ENCODE data around the gene DACT3.
"Not testable (repeated sequence)": the region's sequence is repeated elsewhere in the genome, so short reads cannot be mapped to it uniquely, and the experiment has no call there.

DACT3 gene

GRCh38 chr19:46634045-46634655 is 26.8 kb downstream of the DACT3 start:
- DNase-seq (ENCODE audit: low read depth in 3 of 3) = peak; percentile 93 to 99 (median 95)

- DNase-seq (ENCODE audit: low read depth in 3 of 3) = no peak
Observed at GRCh38 chr19:46633130-46633529, 27.9 kb downstream of the DACT3 start.

- no peak for DNase-seq (ENCODE audit: low read depth in 3 of 3)
Observed at GRCh38 chr19:46631481-46631880, 29.5 kb downstream of the DACT3 start.

GRCh38 chr19:46630586-46631205 is 30.3 kb downstream of the DACT3 start:
- DNase-seq (ENCODE audit: low read depth in 3 of 3) = no peak

- DNase-seq (ENCODE audit: low read depth in 3 of 3) = no peak
Observed at GRCh38 chr19:46629546-46630025, 31.4 kb downstream of the DACT3 start.

DNA sequence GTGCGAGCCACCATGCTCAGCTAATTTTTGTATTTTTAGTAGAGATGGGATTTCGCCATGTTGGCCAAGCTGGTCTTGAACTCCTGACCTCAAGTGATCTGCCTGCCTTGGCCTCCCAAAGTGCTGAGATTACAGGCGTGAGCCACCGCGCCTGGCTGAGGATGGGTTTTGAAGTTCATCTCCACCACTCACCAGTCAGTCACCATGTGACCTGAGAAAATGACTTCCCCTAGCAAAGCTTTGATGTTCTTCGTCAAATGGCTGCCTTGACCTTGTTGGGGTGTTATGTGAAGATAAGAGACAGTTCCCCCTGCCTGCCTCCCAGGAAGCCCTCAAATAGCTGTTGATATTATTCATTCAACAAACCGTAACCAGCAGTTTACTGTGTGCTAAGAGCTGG is 32.0 kb downstream of the DACT3 start:
- not testable (repeated sequence) for DNase-seq (ENCODE audit: low read depth in 3 of 3)

GRCh38 chr19:46626446-46626845 is 34.5 kb downstream of the DACT3 start:
- DNase-seq (ENCODE audit: low read depth in 3 of 3) = no peak

DNA sequence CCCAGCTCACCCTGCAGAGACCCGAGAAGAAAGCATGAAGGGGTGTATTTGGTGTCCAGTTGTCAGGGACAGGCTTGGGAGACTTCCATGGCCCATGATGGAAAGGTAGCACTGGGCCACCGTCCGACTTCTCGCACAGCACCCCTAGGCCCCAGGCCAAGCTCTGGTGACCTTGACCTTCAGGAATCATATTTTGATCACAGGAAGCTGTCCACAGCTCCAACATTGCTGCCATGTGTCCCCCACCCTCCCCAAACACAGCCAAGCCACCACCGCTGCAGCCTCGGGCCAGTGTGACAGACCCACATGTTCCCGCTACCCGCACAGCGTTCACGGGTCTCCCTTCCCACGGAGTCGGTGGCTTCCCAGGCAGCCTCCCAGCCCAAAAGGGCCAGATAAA is 35.3 kb downstream of the DACT3 start:
- DNase-seq (ENCODE audit: low read depth in 3 of 3) = no peak

DNA sequence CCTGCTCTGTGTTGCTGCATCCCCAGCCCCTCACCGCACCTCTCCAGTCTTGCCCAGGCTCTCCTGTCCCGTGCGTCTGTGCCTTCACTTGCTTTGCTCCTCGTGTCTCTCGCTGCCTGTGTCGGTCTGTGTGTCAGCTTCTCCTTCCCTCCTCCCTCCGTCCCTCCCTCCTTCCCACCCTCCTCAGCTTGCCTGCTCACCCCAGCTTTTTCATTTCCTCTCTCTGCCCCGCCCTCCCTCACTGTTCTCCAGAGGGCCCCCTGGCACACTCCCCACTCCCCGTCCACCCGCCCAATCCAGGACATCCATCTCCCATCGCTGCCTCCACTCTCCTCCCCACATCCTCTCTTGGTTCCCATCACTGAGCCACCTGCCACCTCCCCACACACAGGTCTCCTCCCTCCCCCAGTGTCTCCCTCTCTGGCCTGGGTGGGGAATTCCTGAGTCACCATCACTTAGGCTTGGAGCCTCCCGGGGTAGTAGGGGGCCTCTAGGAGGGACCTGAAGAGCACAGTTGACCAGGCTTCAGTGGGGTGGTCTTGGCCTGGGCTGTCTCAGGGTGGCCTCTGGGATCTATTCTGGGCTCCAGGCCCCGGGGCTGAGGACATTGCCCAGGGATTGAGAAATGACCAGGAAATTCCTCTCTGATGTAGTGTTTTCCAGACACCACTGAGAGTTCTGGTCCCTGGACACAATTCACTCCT is 35.9 kb downstream of the DACT3 start, which contains the start of gene PTGIR:
PTGIR (minus strand) TSS at position 132 of the 704 bp plus-strand sequence. CDS start 864 bp downstream, outside the sequence.
- DNase-seq (ENCODE audit: low read depth in 3 of 3) = no peak

DNA sequence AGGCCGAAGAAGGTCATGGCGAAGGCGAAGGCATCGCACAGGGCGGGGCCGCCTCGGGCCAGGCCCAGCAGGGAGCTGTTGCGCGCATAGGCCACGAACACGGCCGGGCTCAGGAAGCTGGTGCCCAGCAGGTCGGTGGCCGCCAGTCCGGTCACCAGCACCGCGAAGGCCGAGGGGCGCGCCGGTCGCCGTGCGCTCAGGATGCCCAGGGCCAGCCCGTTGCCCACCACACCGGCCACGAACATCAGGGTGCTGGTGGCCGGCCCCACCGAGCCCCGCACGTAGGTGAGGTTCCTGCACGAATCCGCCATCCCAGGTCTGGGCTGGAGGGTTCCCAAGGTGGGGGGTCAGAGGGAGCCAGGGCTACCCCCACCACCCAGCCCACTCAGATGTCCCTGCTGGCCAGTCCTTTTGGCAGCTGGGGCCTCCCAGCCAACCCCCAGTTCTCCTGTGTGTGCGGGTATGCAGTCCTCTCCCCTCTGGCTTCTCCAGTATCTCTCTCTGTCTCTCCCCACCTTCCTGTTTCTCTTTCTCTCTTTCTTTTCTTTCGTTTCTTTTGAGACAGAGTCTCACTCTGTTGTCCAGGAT is 37.0 kb downstream of the DACT3 start:
- DNase-seq (ENCODE audit: low read depth in 3 of 3) = no peak

DNA sequence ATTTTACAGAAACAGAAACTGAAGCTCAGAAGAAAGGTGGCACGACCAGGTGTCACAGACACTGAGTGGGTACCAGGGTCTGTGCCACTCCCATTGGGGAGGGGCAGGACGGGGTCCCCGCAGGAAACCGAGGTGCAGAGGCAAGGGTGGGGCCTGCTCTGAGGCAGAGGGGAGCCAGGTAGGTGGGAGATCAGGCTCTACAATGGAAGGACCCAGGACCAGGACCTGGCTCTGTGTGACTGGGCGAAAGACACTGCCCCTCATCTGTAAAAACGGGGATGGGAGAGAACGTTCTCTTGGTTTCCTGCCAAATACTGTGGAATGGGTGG is 38.9 kb downstream of the DACT3 start:
- DNase-seq (ENCODE audit: low read depth in 3 of 3) = no peak

GRCh38 chr19:46621191-46622117 is 39.5 kb downstream of the DACT3 start:
- no peak for DNase-seq (ENCODE audit: low read depth in 3 of 3)

GRCh38 chr19:46620716-46621115 is 40.3 kb downstream of the DACT3 start:
- no peak for DNase-seq (ENCODE audit: low read depth in 3 of 3)

GRCh38 chr19:46620267-46620666 is 40.7 kb downstream of the DACT3 start:
- no peak for DNase-seq (ENCODE audit: low read depth in 3 of 3)

DNA sequence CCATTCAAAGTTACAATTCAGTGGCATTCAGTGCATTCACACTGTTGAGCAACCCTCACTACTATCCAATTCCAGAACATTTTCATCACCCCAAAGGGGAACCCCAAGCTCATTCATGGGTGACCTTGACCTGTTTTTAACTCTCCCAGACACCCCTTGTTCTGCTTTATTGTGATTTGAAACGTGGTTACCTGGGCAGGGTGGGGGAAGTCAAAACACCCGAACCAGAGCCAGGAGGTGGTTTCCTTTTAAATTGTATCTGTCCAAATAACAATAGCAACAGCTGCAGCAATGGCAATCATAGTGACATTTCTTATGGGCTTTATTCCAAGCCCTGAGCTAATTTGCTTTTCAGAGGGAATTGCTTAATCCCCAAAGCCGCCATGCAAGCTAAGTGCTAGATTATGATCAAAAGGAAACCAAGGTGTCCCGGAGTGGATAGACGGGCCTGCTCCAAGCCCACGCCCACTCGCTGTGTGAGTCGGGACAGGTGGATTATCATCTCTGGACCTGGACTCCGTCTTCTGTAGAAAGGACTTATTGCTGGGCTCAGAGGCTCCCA is 42.2 kb downstream of the DACT3 start:
- no peak for DNase-seq (ENCODE audit: low read depth in 3 of 3)

DNA sequence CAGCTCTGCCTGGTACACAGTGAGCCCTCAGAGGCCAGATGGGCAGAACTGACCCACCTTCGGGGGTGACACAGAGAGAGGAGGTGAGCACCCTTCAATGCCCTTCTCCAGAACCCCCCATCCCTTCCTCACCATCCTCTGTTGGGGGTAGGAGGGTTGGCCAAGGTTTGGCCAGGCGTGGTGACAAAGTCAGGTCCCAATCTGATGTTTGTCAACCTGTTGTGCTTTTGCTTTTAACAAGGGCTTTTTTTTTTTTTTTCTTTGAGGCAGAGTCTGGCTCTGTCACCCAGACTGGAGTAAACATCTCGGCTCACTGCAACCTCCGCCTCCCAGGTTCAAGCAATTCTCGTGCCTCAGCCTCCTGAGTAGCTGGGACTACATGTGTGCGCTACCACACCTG is 43.4 kb downstream of the DACT3 start:
- DNase-seq (ENCODE audit: low read depth in 3 of 3) = no peak

- no peak for DNase-seq (ENCODE audit: low read depth in 3 of 3)
Observed at GRCh38 chr19:46616631-46617322, 44.2 kb downstream of the DACT3 start.

DNA sequence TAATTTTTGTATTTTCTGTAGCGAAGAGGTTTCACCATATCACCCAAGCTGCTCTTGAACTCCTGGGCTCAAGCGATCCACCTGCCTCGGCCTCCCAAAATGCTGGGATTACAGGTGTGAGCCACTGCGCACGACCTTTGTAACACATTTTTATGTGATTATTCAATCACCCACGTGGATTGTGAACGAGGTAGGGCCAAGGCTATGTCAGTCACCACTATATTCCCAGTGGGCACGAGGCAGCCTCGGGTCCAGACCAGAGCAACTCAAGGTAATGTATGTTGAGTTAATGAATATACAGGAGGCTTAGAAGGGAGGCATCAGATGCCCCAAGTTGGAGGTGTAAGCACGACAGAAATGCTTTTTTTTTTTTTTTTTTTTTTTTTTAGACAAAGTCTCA is 45.0 kb downstream of the DACT3 start:
- DNase-seq (ENCODE audit: low read depth in 3 of 3) = no peak

DNA sequence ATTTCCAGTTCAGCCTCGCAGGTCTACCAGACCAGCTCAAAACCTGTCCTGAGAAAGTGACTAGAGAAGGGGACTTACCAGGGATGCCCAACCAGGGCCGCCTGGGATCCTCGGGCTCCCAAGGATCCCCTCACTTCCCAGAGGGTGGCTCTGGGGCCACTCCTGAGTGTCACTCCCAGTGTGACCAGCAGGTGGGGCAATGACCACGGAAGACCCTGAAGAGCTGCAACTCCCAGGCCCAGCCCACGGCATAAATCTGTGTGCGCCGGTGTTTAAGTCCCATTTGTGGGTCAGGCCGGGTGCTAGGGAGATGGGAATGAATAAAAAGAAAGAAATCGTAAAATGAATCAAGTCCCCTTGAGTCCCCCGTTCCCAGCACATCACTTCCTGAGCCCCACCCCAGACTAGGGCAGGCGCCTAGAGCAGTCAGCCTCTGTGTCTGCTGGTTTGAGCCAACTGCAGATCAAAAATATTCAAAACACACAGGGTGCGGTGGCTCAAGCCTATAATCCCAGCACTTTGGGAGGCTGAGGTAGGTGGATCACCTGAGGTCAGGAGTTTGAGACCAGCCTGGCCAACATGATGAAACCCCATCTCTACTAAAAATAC is 46.8 kb downstream of the DACT3 start:
- DNase-seq (ENCODE audit: low read depth in 3 of 3) = peak; percentile 68 to 82 (median 80)

GRCh38 chr19:46613525-46613924 is 47.5 kb downstream of the DACT3 start:
- no peak for DNase-seq (ENCODE audit: low read depth in 3 of 3)

Measured in stimulated activated CD4-positive, alpha-beta T cell treated with anti-CD3 and anti-CD28 coated beads, TNF-alpha, amount 100 ng/mL, for 48 hours (primary cell).